Stimulated activated CD4-positive, alpha-beta T cell treated with anti-CD3 and anti-CD28 coated beads, Interleukin-1b, Interleukin-23, amount 100 ng/mL, for 1 hour (primary cell): ENCODE measurements around the gene XIST.
A peak's percentile ranks its signal among the peaks of the same experiment; 100 is the strongest.
"Not testable (repeated sequence)": the region's sequence is repeated elsewhere in the genome, so short reads cannot be mapped to it uniquely, and the experiment has no call there.

Experiments used
- DNase-seq, 2 donors: peaks; one replicate each; pipeline ENCODE4 v3.0.0-alpha.2; 2020; ENCODE audit warnings: low read depth in 2 of 2

The XIST gene

GRCh38 chrX:73852467-73852866 is at the start of gene XIST:
Gene XIST (minus strand): TSS chrX:73852714.
- DNase-seq: no peak

DNA sequence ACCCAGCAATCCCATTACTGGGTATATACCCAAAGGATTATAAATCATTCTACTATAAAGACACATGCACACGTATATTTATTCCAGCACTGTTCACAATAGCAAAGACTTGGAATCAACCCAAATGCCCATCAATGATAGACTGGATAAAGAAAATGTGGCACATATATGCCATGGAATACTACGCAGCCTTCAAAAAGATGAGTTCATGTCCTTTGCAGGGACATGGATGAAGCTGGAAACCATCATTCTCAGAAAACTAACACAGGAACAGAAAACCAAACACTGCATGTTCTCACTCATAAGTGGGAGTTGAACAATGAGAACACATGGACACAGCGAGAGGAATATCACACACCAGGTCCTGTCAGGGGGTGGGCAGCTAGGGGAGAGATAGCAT is 45.8 kb upstream of the XIST start:
- not testable (repeated sequence) for DNase-seq

- not testable (repeated sequence) for DNase-seq
Observed at GRCh38 chrX:73892515-73893090, 40.1 kb upstream of the XIST start.

GRCh38 chrX:73882260-73882659 is 29.7 kb upstream of the XIST start:
- DNase-seq: not testable (repeated sequence)

GRCh38 chrX:73877687-73878086 is 25.2 kb upstream of the XIST start:
- no peak for DNase-seq

DNA sequence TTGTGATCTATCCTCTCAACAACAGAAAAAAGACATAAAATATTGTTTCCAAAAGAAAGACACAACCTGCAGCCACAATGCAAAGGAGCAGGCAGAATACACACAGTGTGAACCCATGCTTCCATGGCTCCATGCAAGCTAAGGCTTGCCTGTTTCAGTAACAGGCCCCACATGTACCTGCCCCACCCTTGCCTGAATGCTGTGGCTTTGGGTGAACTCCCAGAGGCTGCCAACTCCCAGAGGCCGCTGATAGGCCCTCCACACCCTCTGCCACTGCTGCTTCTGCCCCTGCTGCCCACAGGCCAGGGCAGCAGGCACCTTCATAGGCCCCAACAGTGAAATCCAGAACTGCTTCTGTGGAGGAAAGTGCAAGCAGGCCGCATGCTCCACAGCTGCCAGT is 24.4 kb upstream of the XIST start:
- DNase-seq: no peak

- DNase-seq: no peak
Observed at GRCh38 chrX:73868916-73869315, 16.4 kb upstream of the XIST start.

- no peak for DNase-seq
Observed at GRCh38 chrX:73867144-73867543, 14.6 kb upstream of the XIST start.

- no peak for DNase-seq
Observed at GRCh38 chrX:73863852-73864251, 11.3 kb upstream of the XIST start.

GRCh38 chrX:73863268-73863667 is 10.8 kb upstream of the XIST start:
- no peak for DNase-seq

DNA sequence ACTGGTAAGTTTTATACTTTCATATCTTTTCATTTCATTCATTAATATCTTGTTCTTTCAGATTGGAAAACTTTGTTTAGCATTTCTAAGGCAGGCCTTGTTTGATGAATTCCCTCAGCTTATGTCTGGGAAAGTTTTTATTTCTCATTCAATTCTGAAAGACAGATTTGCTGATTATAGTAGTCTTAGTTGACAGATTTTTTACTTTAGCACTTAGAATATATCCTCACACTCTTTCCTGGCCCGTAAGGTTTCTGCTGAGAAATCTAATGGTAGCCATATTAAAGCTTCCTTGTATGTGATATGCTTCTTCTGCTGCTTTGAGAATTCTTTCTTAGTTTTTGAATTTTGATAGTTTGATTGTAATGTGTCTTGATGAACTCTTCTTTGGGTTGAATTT is 7.1 kb upstream of the XIST start:
- DNase-seq: no peak

DNA sequence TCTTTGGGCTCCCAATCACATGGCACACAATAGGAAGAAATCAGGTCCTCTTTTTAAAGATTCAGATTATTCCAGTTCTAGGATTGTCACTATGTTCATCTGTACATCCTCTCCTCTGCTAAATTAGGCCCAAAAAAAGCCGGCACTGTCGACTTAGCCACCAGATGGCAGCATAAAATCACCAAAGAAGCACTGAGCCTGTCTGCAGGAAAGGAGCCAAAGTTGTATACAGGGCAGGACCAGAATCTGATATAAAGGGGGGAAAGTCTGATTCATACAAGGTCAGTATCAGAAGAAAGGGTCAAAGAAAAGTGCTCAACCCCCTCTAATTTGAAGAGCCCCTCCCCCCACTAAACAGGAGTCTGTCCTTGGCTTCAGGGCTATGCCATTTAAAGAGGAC is 3.0 kb upstream of the XIST start:
- peak; percentile 11 to 19 for DNase-seq

DNA sequence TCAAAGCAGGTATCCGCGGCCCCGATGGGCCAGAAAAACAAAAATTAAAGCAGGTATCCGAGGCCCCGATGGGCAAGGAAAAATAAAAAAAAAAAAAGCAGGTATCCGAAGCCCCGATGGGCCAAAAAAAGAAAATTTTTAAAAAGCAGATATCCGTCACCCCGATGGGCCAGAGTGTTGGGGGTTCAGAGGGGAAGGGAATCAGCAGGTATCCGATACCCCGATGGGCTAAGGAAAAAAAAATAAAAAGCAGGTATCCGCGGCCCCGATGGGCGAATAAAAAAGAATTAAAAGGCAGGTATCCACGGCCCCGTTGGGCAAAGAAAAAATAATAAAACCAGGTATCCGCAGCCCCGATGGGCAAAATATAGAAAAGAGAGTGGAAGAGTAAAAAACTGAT is 492 bp downstream of the XIST start:
- no peak for DNase-seq

DNA sequence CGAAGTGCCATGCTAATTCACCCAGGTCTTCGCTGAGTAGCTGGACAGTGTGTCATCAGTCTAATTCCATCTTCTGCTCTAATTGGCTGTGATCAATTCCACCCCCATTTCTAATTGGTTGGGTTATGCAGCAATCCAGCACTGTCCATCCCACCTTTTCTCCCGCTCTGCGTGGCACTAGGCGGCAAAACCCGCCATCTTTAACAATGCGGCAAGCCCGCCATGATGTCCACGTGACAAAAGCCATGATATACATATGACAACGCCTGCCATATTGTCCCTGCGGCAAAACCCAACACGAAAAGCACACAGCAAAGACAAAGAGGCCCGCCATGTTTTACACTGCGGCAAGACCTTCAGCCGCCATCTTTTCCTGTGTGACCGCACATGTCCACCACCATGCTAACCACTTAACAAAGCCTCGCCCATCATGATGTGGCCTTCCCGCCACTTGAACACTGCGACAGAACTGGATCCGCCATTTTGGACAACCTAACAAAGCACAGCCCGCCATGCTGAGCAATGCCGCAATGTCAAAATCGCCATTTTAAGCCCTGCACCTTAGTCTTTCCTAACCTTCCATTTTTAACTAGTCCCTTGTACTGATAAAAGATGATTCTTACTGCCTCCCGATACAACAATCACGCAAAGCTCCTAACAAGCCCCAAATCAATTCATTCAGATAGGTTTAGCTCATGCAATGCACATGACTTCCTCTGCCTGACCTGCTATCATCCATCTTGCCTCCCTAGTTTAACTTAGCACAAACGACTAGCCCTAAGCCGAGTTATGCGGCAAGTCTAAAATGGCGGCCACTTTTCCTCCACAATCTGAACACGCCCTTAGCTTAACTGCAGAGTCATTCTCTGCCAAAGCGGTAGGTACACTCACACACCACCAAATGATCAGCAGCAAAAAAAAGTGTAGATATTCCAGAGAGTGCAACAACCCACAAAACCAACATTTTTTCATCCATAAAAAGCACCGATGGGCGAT is 1.2 kb downstream of the XIST start:
- no peak for DNase-seq

DNA sequence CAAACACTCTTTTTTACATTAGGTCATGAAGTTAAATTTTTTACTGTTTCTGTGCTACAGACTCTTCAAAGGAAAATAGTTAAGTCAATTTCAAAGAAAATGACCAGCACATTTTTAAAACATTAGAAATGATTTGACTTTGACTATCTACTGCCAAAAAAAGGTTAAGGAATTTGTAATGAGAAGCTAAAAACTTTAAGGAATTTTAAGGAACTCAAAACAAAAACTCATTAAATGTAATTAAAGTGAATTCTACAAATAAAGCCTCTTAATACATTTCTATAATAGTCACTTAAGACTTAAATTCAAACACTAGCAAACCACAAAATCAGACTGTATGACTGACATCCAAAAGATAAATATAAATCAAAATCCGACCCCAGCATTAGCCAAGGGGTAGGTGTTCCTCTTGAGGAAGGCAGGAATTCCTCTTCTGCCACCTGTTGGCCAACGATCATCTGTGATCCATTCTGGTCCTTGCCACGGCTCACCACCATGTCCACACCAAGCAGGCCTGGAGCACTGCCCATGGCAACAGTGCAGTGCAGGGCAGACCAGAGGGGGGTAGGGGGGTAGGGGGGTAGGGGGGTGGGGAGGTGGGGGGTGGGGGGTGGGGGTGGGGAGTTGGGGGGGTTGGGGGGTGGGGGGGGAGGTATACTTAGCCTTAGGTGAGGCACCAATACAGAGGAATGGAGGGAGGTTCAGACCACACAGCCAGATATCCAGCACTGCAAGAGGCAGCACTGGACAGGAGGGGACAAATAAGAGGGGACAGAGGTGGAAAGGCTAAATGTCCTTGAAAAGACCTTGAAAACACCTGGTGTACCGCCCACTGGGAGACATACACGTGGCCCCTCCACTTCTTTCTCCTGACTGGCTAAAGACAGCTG is 2.1 kb downstream of the XIST start:
- DNase-seq: no peak

DNA sequence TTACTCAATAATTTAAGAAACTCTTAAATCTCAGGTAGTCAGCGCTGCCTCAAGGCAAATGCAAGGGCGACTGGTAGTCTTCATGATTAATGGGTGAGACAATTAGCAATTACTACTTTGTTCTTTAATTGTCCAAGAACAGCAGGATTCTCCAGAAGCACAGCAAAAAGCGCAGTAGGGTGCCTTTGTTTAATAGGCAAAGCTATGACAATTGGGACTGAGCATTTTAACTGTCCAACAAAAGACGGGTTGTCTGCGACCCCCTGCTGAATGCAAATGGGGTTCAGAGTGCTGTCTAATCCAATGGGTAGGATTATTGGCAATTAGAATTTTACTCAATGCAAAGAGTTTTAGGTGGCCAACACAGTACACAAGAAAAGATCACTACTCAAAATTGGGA is 3.4 kb downstream of the XIST start:
- no peak for DNase-seq

DNA sequence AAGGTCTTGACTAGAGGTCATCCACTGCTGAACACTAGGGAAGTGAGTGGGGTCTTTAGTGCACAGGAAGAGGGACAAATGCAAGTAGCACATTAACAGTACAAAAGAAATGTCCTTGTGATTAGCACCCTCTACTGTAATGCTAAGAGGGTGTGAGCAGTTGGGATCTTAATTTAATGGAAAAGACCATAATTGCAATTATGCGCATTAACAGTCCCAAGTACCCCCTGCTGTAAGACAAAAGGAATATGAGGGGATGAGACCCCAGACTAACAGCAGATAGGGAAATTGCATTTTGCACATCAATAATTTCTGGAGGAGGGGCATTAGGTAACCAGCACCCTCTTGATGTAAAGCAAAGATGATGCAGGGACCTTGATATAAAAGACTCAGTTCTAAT is 4.5 kb downstream of the XIST start:
- no peak for DNase-seq

GRCh38 chrX:73847100-73847499 is 5.4 kb downstream of the XIST start:
- no peak for DNase-seq

DNA sequence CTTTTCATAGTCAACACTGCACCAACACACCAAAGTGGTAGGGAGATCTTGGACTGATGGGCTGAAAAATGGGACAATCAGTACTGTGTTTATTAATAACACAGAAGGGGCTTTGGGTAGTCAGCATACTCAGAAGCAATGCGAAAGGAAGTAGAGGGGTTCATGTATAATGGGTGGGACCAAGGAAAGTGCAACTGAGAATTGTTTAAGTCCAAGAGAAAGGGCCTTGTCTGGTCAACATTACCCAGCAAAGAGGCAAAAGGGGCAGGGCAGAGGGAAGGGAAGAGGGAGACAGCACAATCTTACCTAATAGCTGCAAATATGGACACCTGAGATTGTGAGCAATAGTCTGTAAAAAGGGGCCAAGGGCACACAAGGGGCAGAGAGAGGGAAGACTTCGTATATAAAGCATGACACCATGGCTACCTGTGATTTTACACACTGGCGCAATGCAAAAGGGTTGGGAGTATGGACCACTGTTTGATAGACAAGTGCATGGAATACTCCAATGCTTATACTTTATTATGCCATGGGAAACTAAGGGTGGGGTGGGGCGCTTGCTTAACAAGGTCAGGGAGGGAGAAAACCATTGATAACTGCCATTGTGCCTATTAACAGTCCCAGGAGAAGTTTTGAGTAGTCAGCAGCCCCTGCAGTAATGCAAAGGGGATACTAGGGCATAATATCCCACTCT is 9.8 kb downstream of the XIST start:
- no peak for DNase-seq

DNA sequence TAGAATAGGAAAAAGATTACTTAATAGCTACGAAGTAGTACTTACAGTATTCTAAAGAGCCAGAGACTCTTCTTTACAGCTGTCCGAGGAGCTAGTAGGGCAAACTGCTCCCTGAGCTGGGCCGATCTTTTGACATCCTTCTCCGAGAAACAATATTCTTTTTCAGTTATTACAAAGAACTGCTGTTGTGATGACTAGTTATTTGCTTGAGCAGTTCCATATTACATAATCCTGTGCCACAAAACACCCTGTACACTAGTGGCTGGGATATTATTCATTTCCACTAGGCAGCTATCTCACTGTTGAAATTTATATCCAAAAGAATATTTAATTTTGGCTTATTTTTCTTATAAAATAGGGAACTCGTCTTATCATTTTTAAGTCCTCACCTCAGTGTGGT is 11.2 kb downstream of the XIST start:
- DNase-seq: no peak

- no peak for DNase-seq
Observed at GRCh38 chrX:73840120-73840924, 12.2 kb downstream of the XIST start.
